Eye (tissue), 1 donor: Measurements from ENCODE around the gene ZNF362.
"Not testable (repeated sequence)": the region's sequence is repeated elsewhere in the genome, so short reads cannot be mapped to it uniquely, and the experiment has no call there.

Source experiments
- DNase-seq: peaks from one replicate; pipeline ENCODE4 v3.0.0-alpha.2; 2015

ZNF362 gene

GRCh38 chr1:33307494-33307864 lies 51.2 kb downstream of the ZNF362 start:
- DNase-seq = no peak

- not testable (repeated sequence) for DNase-seq
These were observed 53.1 kb downstream of the ZNF362 start for GRCh38 chr1:33309351-33309750.

- DNase-seq = no peak
These were observed 54.4 kb downstream of the ZNF362 start for GRCh38 chr1:33310702-33311101.

- no peak for DNase-seq
These were observed 55.6 kb downstream of the ZNF362 start for GRCh38 chr1:33311706-33312412.

GRCh38 chr1:33312413-33312749 lies 56.1 kb downstream of the ZNF362 start:
- DNase-seq = no peak

GRCh38 chr1:33314416-33314815 lies 58.1 kb downstream of the ZNF362 start:
- no peak for DNase-seq

- DNase-seq = no peak
These were observed 60.3 kb downstream of the ZNF362 start for GRCh38 chr1:33316601-33317000.

- DNase-seq = no peak
These were observed 61.1 kb downstream of the ZNF362 start for GRCh38 chr1:33317354-33317753.

GRCh38 chr1:33317946-33318345 lies 61.7 kb downstream of the ZNF362 start:
- DNase-seq = no peak

- no peak for DNase-seq
These were observed 63.1 kb downstream of the ZNF362 start for GRCh38 chr1:33319186-33319948.

GRCh38 chr1:33319949-33320618 lies 63.8 kb downstream of the ZNF362 start:
- no peak for DNase-seq

GRCh38 chr1:33320619-33321165 lies 64.4 kb downstream of the ZNF362 start, which contains the start of gene A3GALT2:
Gene A3GALT2 (minus strand): TSS chr1:33321098. CDS start chr1:33321098, 0 bp downstream.
- no peak for DNase-seq

- DNase-seq = no peak
These were observed 64.9 kb downstream of the ZNF362 start for GRCh38 chr1:33321178-33321577.

GRCh38 chr1:33322109-33322508 lies 65.8 kb downstream of the ZNF362 start:
- no peak for DNase-seq

GRCh38 chr1:33322870-33323585 lies 66.7 kb downstream of the ZNF362 start:
- no peak for DNase-seq

GRCh38 chr1:33323663-33324477 lies 67.6 kb downstream of the ZNF362 start:
- no peak for DNase-seq

GRCh38 chr1:33324677-33325575 lies 68.6 kb downstream of the ZNF362 start:
- no peak for DNase-seq

GRCh38 chr1:33326785-33327184 lies 70.5 kb downstream of the ZNF362 start:
- DNase-seq = no peak

- no peak for DNase-seq
These were observed 71.5 kb downstream of the ZNF362 start for GRCh38 chr1:33327587-33328325.

- no peak for DNase-seq
These were observed 72.5 kb downstream of the ZNF362 start for GRCh38 chr1:33328817-33329216.
